Fibroblast of lung (primary cell): Measurements from ENCODE around the gene SPATS2L.

ENCODE experiments used
- CTCF ChIP-seq, 2 donors: IDR thresholded peaks in 1 of 2; conservative IDR thresholded peaks in 1 of 2; 1 replicate in 1 of 2; 2 replicates in 1 of 2; pipeline ENCODE4 v1.5.1; 2011 to 2012; ENCODE audit warnings: low read length in 2 of 2, control low read depth in 1 of 2, inconsistent platforms in 1 of 2, low read depth in 1 of 2, mild to moderate bottlenecking in 1 of 2
- EZH2 ChIP-seq: IDR thresholded peaks from 2 replicates; pipeline ENCODE4 v1.5.1; 2012; ENCODE audit warnings: low read length, control low read depth, mild to moderate bottlenecking; ENCODE audit errors: missing control alignments

GRCh38 chr2:200369886-200370285 lies 63.4 kb downstream of the SPATS2L start:
- no peak for TF ChIP-seq CTCF (conservative IDR thresholded peaks at IDR 0.05 in 1 of 2, IDR thresholded peaks at IDR 0.05 in 1 of 2; ENCODE audit: low read depth in 1 of 2, low read length in 2 of 2)
- no peak for TF ChIP-seq EZH2
